AG08395 (cell line): ENCODE data around the gene PHYHD1.

Experiments used
- DNase-seq: peaks from one replicate; pipeline ENCODE4 v3.0.0; 2012; ENCODE audit warnings: mixed read lengths, low spot score

Gene PHYHD1

DNA sequence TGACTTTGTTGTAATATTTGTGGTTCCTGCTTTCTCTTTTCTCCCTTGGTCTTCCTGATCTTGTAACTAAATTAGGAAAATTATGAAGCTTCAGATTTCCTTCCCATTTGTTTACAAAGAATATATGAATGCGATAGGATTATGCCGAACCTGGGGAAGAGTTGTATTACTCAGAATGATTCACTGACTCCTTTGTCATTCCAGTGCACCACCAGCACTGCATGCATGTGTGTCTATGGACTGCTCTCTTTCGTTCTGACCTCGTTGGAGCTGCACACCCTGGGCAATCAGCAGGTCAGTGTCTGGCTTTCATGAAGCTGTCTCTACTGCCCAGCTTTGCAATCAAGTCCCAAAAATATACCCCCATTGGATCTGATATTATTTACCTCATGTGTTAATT, 52.2 kb downstream of the PHYHD1 start:
- DNase-seq: peak; percentile 76

DNA sequence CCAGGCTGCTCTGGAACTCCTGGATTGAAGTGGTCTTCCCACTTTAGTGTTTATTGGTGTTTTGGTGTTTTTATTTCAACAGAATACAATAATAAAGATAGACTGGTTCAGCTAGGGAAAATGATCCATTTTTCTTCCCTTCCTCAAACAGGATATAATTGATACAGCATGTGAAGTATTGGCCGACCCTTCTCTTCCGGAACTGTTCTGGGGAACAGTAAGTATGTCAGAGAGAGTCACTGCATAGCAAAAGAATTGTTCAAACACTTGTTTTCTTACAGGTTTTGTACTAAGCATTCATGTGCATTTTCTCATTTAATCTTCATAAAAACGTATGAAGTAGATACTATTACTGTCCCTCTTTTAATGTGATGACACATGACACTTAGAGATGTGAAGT, 58.3 kb downstream of the PHYHD1 start:
- DNase-seq: no peak

DNA sequence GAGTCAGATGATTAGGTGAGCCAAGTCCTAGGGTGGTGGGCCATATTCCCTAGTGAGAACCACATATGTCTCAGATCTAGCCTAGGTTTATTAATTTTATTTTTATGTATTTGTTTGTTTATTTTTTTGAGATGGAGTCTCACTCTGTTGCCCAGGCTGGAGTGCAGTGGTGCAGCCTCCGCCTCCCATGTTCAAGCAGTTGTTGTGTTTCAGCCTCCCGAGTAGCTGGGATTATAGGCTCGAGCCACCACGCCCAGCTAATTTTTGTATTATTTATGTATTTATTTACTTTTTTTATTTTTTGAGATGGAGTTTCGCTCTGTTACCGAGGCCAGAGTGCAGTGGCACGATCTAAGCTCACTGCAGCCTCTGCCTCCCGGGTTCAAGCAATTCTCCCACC, 62.8 kb downstream of the PHYHD1 start:
- DNase-seq: no peak

DNA sequence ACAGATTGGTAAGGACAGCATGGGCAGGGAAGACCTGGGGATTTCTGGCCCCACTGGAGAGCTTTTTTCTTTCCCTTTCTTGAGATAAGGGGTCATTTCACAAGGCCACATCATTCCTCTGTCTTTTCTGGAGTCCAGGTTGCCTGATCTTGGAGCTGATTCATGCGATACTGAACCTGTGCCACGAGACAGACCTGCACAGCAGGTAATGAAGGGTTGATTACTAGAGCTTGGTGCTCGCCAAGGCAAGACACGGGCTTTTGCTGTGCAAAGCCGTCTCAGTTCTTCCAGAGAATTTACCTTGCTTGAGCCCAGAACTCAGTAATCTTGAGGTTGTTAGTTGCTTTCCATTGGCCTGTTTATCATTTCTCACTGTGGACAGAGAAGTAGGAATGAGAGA, 65.9 kb downstream of the PHYHD1 start:
- no peak for DNase-seq

DNA sequence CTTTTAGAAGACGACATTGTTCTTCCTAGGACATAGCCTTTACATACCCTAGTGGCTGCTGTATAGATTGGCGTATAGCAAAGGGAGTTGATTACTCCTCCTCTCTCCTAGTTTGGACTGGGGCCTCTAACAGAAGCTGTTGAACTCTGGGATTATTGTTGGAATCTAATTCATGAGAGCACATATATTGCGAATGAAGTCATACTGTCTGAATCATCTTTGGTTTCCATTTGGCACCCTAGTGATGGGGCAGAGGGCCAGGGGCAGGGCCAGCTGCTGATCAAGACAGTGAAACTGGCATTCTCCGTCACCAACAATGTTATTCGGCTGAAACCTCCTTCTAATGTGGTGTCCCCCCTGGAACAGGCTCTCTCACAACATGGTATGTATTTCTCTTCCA, 67.0 kb downstream of the PHYHD1 start:
- peak; percentile 91 for DNase-seq
